H1 (cell line): ENCODE data around the gene TBC1D9B. TPM values are rescaled to one million over a fixed set of nuclear protein-coding genes. Genes with fewer than 3 reads are reported as not detected.

Source experiments
- CTCF ChIA-PET: fragments of 300-600 bp; sonication (Branson Sonifier 250); formaldehyde crosslinking; loops from one replicate; lab custom pipeline; 2021; ENCODE audit not compliant: partially characterized antibody; lab: Charles Lee
- POLR2A ChIA-PET: fragments of 300-600 bp; sonication (Branson Sonifier 250); formaldehyde crosslinking; loops from one replicate; lab custom pipeline; 2021; ENCODE audit warnings: inconsistent platforms; ENCODE audit not compliant: partially characterized antibody; lab: Charles Lee
- DNase-seq, 2 experiments: peaks; one replicate each; pipeline versions ENCODE4 v3.0.0 to v3.0.0-alpha.2; 2010 to 2022; ENCODE audit warnings: low spot score in 2 of 2, low read depth in 1 of 2, mixed read lengths in 1 of 2
- FAIRE-seq: peaks from 2 replicates; lab custom pipeline; 2011; peaks lifted over from hg19 to GRCh38; lab: Jason Lieb, UNC
- H2AFZ ChIP-seq: 2 replicates; pipeline ENCODE4 v1.8.1; 2012; ENCODE audit warnings: low read length, inconsistent platforms
- H2AK5ac ChIP-seq: 2 replicates; pipeline ENCODE4 v1.6.1; 2013; ENCODE audit warnings: low read depth, low read length
- H2BK120ac ChIP-seq: replicated peaks from 2 replicates; pipeline ENCODE3; 2013; ENCODE audit warnings: low read depth, low read length, inconsistent platforms
- H2BK12ac ChIP-seq: 2 replicates; pipeline ENCODE4 v1.6.1; 2013; ENCODE audit warnings: low read depth, low read length
- H2BK15ac ChIP-seq: 2 replicates; pipeline ENCODE4 v1.6.1; 2013; ENCODE audit warnings: low read length
- H2BK20ac ChIP-seq: 2 replicates; pipeline ENCODE4 v1.6.1; 2013; ENCODE audit warnings: low read length
- H2BK5ac ChIP-seq: 2 replicates; pipeline ENCODE4 v1.6.1; 2013; ENCODE audit warnings: low read depth, low read length
- H3K14ac ChIP-seq: 2 replicates; pipeline ENCODE4 v1.6.1; 2013; ENCODE audit warnings: inconsistent platforms; ENCODE audit not compliant: insufficient read length
- H3K18ac ChIP-seq: 2 replicates; pipeline ENCODE4 v1.6.1; 2013; ENCODE audit warnings: low read length; ENCODE audit errors: extremely low read depth
- H3K23ac ChIP-seq: 2 replicates; pipeline ENCODE4 v1.6.1; 2013; ENCODE audit warnings: inconsistent platforms; ENCODE audit not compliant: insufficient read length
- H3K23me2 ChIP-seq: 2 replicates; pipeline ENCODE4 v1.6.1; 2013; ENCODE audit warnings: low read depth, low read length
- H3K27ac ChIP-seq: 2 replicates; pipeline ENCODE4 v1.6.1; 2011; ENCODE audit warnings: low read depth, low read length, inconsistent platforms
- H3K27me3 ChIP-seq, 4 experiments: replicated peaks in 1 of 4; 1 replicate in 1 of 4; 2 replicates in 3 of 4; pipeline versions ENCODE4 v1.6.1 to v1.8.1; 2011 to 2013; ENCODE audit warnings: low read length in 3 of 4, mild to moderate bottlenecking in 3 of 4, inconsistent platforms in 2 of 4, mixed read lengths in 2 of 4, moderate library complexity in 1 of 4; ENCODE audit not compliant: control insufficient read depth in 3 of 4, insufficient read depth in 3 of 4; ENCODE audit errors: extremely low read depth in 1 of 4
- H3K36me3 ChIP-seq, 4 experiments: 2 replicates each; pipeline versions ENCODE4 v1.6.1 to v1.8.1; 2011 to 2013; ENCODE audit warnings: mild to moderate bottlenecking in 4 of 4, low read length in 3 of 4, moderate library complexity in 2 of 4, control low read depth in 1 of 4, inconsistent platforms in 1 of 4; ENCODE audit not compliant: insufficient read depth in 4 of 4, control insufficient read depth in 2 of 4
- H3K4ac ChIP-seq: replicated peaks from 2 replicates; pipeline ENCODE3; 2013; ENCODE audit warnings: low read length, low read depth, mixed read lengths, inconsistent platforms; ENCODE audit not compliant: insufficient read length
- H3K4me1 ChIP-seq, 4 experiments: replicated peaks in 1 of 4; 1 replicate in 1 of 4; 2 replicates in 3 of 4; pipeline versions ENCODE4 v1.6.1 to v1.8.1; 2011 to 2013; ENCODE audit warnings: low read length in 3 of 4, inconsistent platforms in 2 of 4, mixed read lengths in 1 of 4; ENCODE audit not compliant: insufficient read depth in 4 of 4, control insufficient read depth in 3 of 4
- H3K4me2 ChIP-seq, 2 experiments: 2 replicates each; pipeline versions ENCODE4 v1.6.1 to v1.8.1; 2011 to 2013; ENCODE audit warnings: low read depth in 2 of 2, low read length in 2 of 2, control low read depth in 1 of 2, inconsistent platforms in 1 of 2, mild to moderate bottlenecking in 1 of 2; ENCODE audit not compliant: insufficient read depth in 1 of 2
- H3K4me3 ChIP-seq, 4 experiments: fragments of 200-600, 300-600 bp in 1 of 4; sonication (generic), shearing (Covaris generic), sonication (Bioruptor Twin) in 1 of 4; 2 replicates each; pipeline versions ENCODE4 v1.5.1 to v1.8.1; 2011 to 2016; ENCODE audit warnings: low read length in 4 of 4, low read depth in 3 of 4, control low read depth in 2 of 4, inconsistent platforms in 2 of 4, mild to moderate bottlenecking in 2 of 4, mixed read lengths in 1 of 4, moderate library complexity in 1 of 4; ENCODE audit not compliant: insufficient read depth in 2 of 4; ENCODE audit errors: extremely low read depth in 1 of 4
- H3K56ac ChIP-seq: replicated peaks from 2 replicates; pipeline ENCODE3; 2013; ENCODE audit warnings: low read depth, mild to moderate bottlenecking, mixed read lengths, low read length, inconsistent platforms; ENCODE audit not compliant: insufficient read length
- H3K79me1 ChIP-seq: 2 replicates; pipeline ENCODE4 v1.6.1; 2013; ENCODE audit warnings: low read depth, low read length, control low read depth
- H3K79me2 ChIP-seq, 2 experiments: 2 replicates each; pipeline versions ENCODE4 v1.6.1 to v1.8.1; 2012 to 2013; ENCODE audit warnings: low read length in 2 of 2, mild to moderate bottlenecking in 2 of 2, inconsistent platforms in 1 of 2; ENCODE audit not compliant: insufficient read depth in 2 of 2, control insufficient read depth in 1 of 2
- H3K9ac ChIP-seq, 4 experiments: replicated peaks in 1 of 4; 1 replicate in 1 of 4; 2 replicates in 3 of 4; pipeline versions ENCODE4 v1.6.1 to v1.8.1; 2011 to 2013; ENCODE audit warnings: low read depth in 3 of 4, low read length in 3 of 4, control low read depth in 2 of 4, mild to moderate bottlenecking in 2 of 4, moderate library complexity in 2 of 4, inconsistent platforms in 1 of 4; ENCODE audit errors: extremely low read depth in 1 of 4
- H3K9me3 ChIP-seq, 2 experiments: 2 replicates each; pipeline versions ENCODE4 v1.6.1 to v1.8.1; 2012 to 2013; ENCODE audit warnings: mild to moderate bottlenecking in 2 of 2, moderate library complexity in 2 of 2, control low read depth in 1 of 2, inconsistent platforms in 1 of 2, low read depth in 1 of 2, low read length in 1 of 2, mixed read lengths in 1 of 2; ENCODE audit not compliant: insufficient read depth in 2 of 2
- H4K20me1 ChIP-seq, 2 experiments: replicated peaks in 1 of 2; 2 replicates each; pipeline versions ENCODE3 to v1.8.1; 2011 to 2013; ENCODE audit warnings: inconsistent platforms in 2 of 2, low read length in 2 of 2, mild to moderate bottlenecking in 1 of 2; ENCODE audit not compliant: insufficient read depth in 2 of 2, control insufficient read depth in 1 of 2
- H4K5ac ChIP-seq: 2 replicates; pipeline ENCODE4 v1.6.1; 2013; ENCODE audit warnings: low read length, low read depth, mixed read lengths, inconsistent platforms; ENCODE audit not compliant: insufficient read length
- H4K8ac ChIP-seq: 2 replicates; pipeline ENCODE4 v1.8.0; 2013; ENCODE audit warnings: mild to moderate bottlenecking, moderate library complexity, low read length, inconsistent platforms; ENCODE audit not compliant: insufficient read depth; ENCODE audit errors: extremely low read depth
- H4K91ac ChIP-seq: replicated peaks from 2 replicates; pipeline ENCODE3; 2013; ENCODE audit warnings: low read length, mixed read lengths, inconsistent platforms; ENCODE audit not compliant: insufficient read length
- BACH1 ChIP-seq: IDR thresholded peaks from 2 replicates; pipeline ENCODE4 v1.6.1; 2012; ENCODE audit warnings: low read length, improper control_type of control experiment
- CREB1 ChIP-seq: IDR thresholded peaks from 2 replicates; pipeline ENCODE4 v1.6.1; 2012; ENCODE audit warnings: inconsistent platforms
- E2F6 ChIP-seq: IDR thresholded peaks from 2 replicates; pipeline ENCODE4 v1.6.1; 2012; ENCODE audit warnings: inconsistent platforms
- EGR1 ChIP-seq: IDR thresholded peaks from 2 replicates; pipeline ENCODE4 v1.6.1; 2011; ENCODE audit warnings: low read depth, low read length, borderline replicate concordance
- MAX ChIP-seq: IDR thresholded peaks from 2 replicates; pipeline ENCODE4 v1.6.1; 2012; ENCODE audit warnings: inconsistent platforms
- PHF8 ChIP-seq: fragments of 200-600 bp; sonication (generic); conservative IDR thresholded peaks from 2 replicates; pipeline ENCODE4 v1.7.1; 2012; ENCODE audit warnings: low read depth, mild to moderate bottlenecking, inconsistent platforms, low read length, moderate library complexity
- POLR2A ChIP-seq, 2 experiments: IDR thresholded peaks; 1 replicate in 1 of 2; 2 replicates in 1 of 2; pipeline ENCODE4 v1.6.1; 2011; ENCODE audit warnings: low read depth in 2 of 2, low read length in 2 of 2, mild to moderate bottlenecking in 2 of 2; ENCODE audit errors: control extremely low read depth in 1 of 2
- POLR2AphosphoS5 ChIP-seq: IDR thresholded peaks from 2 replicates; pipeline ENCODE4 v1.6.1; 2011; ENCODE audit warnings: low read depth, low read length
- SUZ12 ChIP-seq: fragments of 200-600 bp; sonication (generic); IDR thresholded peaks from 2 replicates; pipeline ENCODE4 v1.6.1; 2012; ENCODE audit warnings: mild to moderate bottlenecking, inconsistent platforms, low read length, moderate library complexity, mixed read lengths
- TBP ChIP-seq: IDR thresholded peaks from 2 replicates; pipeline ENCODE4 v1.6.1; 2011; ENCODE audit warnings: low read depth, low read length, improper control_type of control experiment
- YY1 ChIP-seq: IDR thresholded peaks from 2 replicates; pipeline ENCODE4 v1.6.1; 2011; ENCODE audit warnings: low read depth, mild to moderate bottlenecking, low read length
- WGBS, 2 experiments: shearing (Covaris generic) in 1 of 2; methylation state at CpG; one replicate each; pipeline versions ENCODE4 v1.1.6 to v1.1.7; 2013 to 2015; ENCODE audit warnings: low lambda C conversion rate in 2 of 2, mixed read lengths in 2 of 2, inconsistent platforms in 1 of 2, low coverage in 1 of 2, missing lambda C conversion rate in 1 of 2; ENCODE audit not compliant: insufficient replicate concordance in 2 of 2, insufficient coverage in 1 of 2, insufficient read length in 1 of 2; ENCODE audit errors: extremely low coverage in 1 of 2, missing lambda C conversion rate in 1 of 2; 5-methylcytosine and 5-hydroxymethylcytosine counted together
- polyA plus RNA-seq, 7 experiments: library from polyadenylated mRNA; depleted of rRNA in 3 of 7; stranded (reverse) in 5 of 7; unstranded in 2 of 7; fragments of >200 nt in 5 of 7; fragments of 200-250 nt in 2 of 7; gene quantifications; 1 replicate in 5 of 7; 2 replicates in 1 of 7; 4 replicates in 1 of 7; pipeline versions ENCODE4 v1.2.1 to v1.2.3, GENCODE V29; 2011 to 2013; ENCODE audit warnings: missing spikeins in 2 of 7, mixed read lengths in 2 of 7
- total RNA-seq: library from RNA; stranded (reverse); fragmentation: NEBNext Ultra II Directional; extraction: Animal tissue kit (Norgen Biotek cat#: 25700); gene quantifications from 2 replicates; pipeline ENCODE4 v1.2.1, GENCODE V29; 2021

Gene TBC1D9B
- total and polyA plus RNA-seq, 2 of the 8 experiments (the other 6 are each of a cell fraction or from before 2014, with no cell fraction given) = 33.6 to 57.1 TPM

GRCh38 chr5:179820483-179821297, 87.0 kb downstream of the TBC1D9B start, which contains the start of gene SQSTM1:
Gene SQSTM1, plus strand, starts transcription at chr5:179820905. Its CDS starts 32 bp downstream, at chr5:179820937.
- POLR2A ChIA-PET = interaction anchor here (0.6 to 12.6 kb wide), 19 partner anchors 8 to 215 kb away, joined by 3 to 207 read pairs (median 3); partner anchors contain the start of genes HNRNPH1, LTC4S and MGAT4B
- peak within 1 kb of the TSS; percentile 100 for H2BK15ac ChIP-seq
- peak within 1 kb of the TSS; percentile 99 for H2BK20ac ChIP-seq
- H3K4me3 ChIP-seq = peak within 1 kb of the TSS; percentile 75 to 91 (median 83)
- no peaks in the 10 kb centered on the region for H3K9me3 ChIP-seq
- peaks cover 15% of the 10 kb centered on the region; the same call in 1 of the 2 replicates for H3K23me2 ChIP-seq
- DNase-seq = peak in 1 of 2 experiments; percentile 88
- H3K4ac ChIP-seq = peak within 1 kb of the TSS; percentile 100
- peak within 1 kb of the TSS; percentile 79 for H4K8ac ChIP-seq
- peak within 1 kb of the TSS; percentile 82 for H3K56ac ChIP-seq
- H2AFZ ChIP-seq = no peak within 1 kb of the TSS
- H2BK12ac ChIP-seq = peak within 1 kb of the TSS; percentile 97
- H3K27me3 ChIP-seq = peaks cover 0 to 5% (median 2%) of the 10 kb centered on the region in 4 experiments; a peak in 2 of 7 replicates
- H3K23ac ChIP-seq = no peak within 1 kb of the TSS
- peaks cover 4 to 28% of the 10 kb centered on the region in 2 experiments; a peak in 2 of 4 replicates for H3K79me2 ChIP-seq
- no peak for FAIRE-seq
- H3K27ac ChIP-seq = peak within 1 kb of the TSS; percentile 91
- H4K91ac ChIP-seq = peak within 1 kb of the TSS; percentile 98
- H2BK120ac ChIP-seq = peak within 1 kb of the TSS; percentile 97
- H3K79me1 ChIP-seq = peaks cover 8% of the 10 kb centered on the region
- H3K4me1 ChIP-seq = peaks cover 4 to 38% (median 33%) of the 10 kb centered on the region in 4 experiments
- H2AK5ac ChIP-seq = peak within 1 kb of the TSS; percentile 97
- H3K18ac ChIP-seq = peak within 1 kb of the TSS; percentile 99
- 3% methylated on average over 44 of the region's 81 CpGs; no CpG with 5 or more reads in 1 of the 2 experiments for WGBS, 2 experiments
- H3K14ac ChIP-seq = no peak within 1 kb of the TSS
- peak within 1 kb of the TSS; percentile 96 for H2BK5ac ChIP-seq
- peak within 1 kb of the TSS; percentile 54 to 81 for H3K4me2 ChIP-seq
- H3K9ac ChIP-seq = peak within 1 kb of the TSS; percentile 78 to 97 (median 88)
- H4K20me1 ChIP-seq = peaks cover 8 to 25% of the 10 kb centered on the region in 2 experiments
- H3K36me3 ChIP-seq = peaks cover 6 to 25% (median 20%) of the 10 kb centered on the region in 4 experiments; a peak in 7 of 8 replicates
- peak within 1 kb of the TSS; percentile 88 for H4K5ac ChIP-seq
- CTCF ChIA-PET = interaction anchor here (0.8 to 1.8 kb wide), 6 partner anchors 9 to 48 kb away, joined by 3 to 6 read pairs (median 4); no protein-coding TSS in a partner anchor
- TF ChIP-seq EGR1 (peak; percentile 75; the same call in 1 of the 2 replicates), BACH1 (peak; percentile 98), YY1 (peak; percentile 29; the same call in 1 of the 2 replicates), POLR2AphosphoS5 (peak; percentile 97), MAX (peak; percentile 31; the same call in 1 of the 2 replicates), POLR2A (IDR thresholded peaks at IDR 0.05; ENCODE audit: control extremely low read depth in 1 of 2, low read depth in 2 of 2, low read length in 2 of 2) (peak in 1 of 2 experiments; percentile 90; a peak in 1 of 3 replicates), PHF8 (peak; percentile 94), E2F6 (no peak; the same call in 1 of the 2 replicates), TBP (peak; percentile 89), CREB1 (peak; percentile 68; the same call in 1 of the 2 replicates), SUZ12 (no peak)
